Daoy (cell line): ENCODE measurements around the gene TBC1D30. TPM values are rescaled to one million over a fixed set of nuclear protein-coding genes. Genes with fewer than 3 reads are reported as not detected.
"Not testable (repeated sequence)": the region's sequence is repeated elsewhere in the genome, so short reads cannot be mapped to it uniquely, and the experiment has no call there.

Experiments used
- DNase-seq: peaks from one replicate; pipeline ENCODE4 v3.0.0-alpha.2; 2015; ENCODE audit warnings: low read depth
- total RNA-seq: library from RNA; depleted of rRNA; stranded (reverse); fragments of >200 nt; shearing (Covaris generic); gene quantifications from 2 replicates; pipeline ENCODE4 v1.2.3, GENCODE V29; 2014

TBC1D30 gene
- total RNA-seq, 1 experiment from 2014 or later: 13.0 TPM

GRCh38 chr12:64802180-64802775 is 22.2 kb upstream of the TBC1D30 start:
- peak; percentile 62 for DNase-seq

GRCh38 chr12:64806173-64806572 is 18.3 kb upstream of the TBC1D30 start:
- no peak for DNase-seq

DNA sequence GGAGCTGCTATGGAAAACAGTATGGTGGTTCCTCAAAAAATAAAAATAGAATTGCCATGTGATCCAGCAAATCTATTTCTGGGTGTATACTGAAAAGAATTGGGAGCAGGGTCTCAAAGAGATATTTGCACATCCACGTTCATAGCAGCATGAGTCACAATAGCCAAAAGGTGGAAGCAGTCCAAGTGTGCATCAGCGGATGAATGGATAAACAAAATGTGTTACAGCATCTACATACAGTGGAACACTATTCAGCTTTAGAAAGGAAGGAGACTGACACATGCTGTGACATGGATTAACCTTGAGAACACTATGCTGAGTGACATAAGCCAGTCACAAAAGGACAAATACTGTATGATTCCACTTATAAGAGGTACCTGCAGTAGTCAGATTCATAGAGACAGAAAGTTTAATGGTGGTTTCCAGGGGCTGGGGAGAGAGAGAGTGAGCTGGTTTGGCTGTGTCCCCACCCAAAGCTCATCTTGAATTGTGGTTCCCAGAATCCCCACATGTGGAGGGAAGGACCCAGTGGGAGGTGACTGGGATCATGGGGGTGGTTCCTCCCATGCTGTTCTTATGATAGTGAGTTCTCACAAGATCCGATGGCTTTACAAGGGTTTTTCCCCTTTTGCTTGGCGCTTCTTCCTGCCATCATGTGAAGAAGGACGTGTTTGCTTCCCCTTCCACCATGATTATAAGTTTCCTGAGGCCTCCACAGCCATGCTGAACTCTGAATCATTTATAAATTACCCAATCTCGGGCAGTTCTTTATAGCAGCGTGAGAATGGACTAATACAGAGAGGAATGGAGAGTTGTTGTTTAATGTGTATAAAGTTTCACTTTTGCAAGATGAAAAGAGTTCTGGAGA is 17.6 kb upstream of the TBC1D30 start:
- peak; percentile 52 for DNase-seq

GRCh38 chr12:64808110-64808509 is 16.3 kb upstream of the TBC1D30 start:
- no peak for DNase-seq

- no peak for DNase-seq
Measured at GRCh38 chr12:64810831-64811230, 13.6 kb upstream of the TBC1D30 start.

GRCh38 chr12:64813723-64814122 is 10.7 kb upstream of the TBC1D30 start:
- no peak for DNase-seq

GRCh38 chr12:64814432-64814831 is 10.0 kb upstream of the TBC1D30 start:
- DNase-seq: no peak

DNA sequence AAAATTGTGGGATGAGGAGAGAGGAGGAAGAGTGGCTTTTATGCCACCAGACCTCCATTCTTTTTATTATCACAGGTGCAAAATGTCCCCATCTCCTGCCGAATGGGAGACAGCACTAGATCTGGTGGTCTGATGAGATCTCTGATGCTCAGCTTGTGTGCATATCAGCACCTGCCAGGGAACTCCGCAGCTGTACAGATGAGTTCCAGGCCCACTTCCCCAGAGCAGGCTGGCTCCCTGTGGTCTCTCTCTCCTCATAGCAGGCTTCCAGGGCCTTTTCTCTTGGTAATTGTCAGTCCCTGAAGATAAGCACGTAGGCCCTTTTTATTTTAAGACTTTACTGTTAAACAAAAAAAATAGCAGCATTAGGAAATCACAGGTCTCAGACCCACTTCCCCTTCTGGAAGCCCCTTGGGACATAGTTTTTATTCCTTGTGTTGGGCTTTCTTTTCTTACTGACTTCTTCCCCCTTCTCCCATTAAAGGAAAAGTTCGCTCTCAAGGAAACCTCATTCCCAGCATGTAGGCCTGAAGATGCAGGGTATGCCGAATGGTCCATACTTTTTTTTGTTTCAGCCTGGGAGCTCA is 4.5 kb upstream of the TBC1D30 start:
- DNase-seq: no peak

DNA sequence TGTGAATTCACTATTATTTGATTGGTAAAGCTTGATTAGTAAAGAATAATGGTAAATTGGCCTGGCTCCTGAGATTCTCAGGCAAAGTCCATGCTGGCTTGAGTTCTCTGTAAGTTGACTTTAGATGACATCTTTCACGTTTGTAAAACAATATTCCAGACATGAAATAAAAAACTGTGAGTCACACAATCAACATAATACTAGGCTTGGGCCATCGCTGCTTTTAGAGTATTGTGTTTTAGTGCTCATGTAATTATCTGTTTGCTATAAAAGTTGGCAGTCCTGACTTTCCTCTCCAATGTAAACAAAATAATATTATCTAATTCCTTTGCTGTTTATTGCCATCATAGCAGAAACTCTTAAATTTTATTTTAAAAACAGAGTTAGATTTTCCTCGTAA is 3.9 kb upstream of the TBC1D30 start:
- no peak for DNase-seq

- DNase-seq: no peak
Measured at GRCh38 chr12:64821116-64821630, 3.3 kb upstream of the TBC1D30 start.

- DNase-seq: no peak
Measured at GRCh38 chr12:64824130-64824499, 332 bp upstream of the TBC1D30 start.

DNA sequence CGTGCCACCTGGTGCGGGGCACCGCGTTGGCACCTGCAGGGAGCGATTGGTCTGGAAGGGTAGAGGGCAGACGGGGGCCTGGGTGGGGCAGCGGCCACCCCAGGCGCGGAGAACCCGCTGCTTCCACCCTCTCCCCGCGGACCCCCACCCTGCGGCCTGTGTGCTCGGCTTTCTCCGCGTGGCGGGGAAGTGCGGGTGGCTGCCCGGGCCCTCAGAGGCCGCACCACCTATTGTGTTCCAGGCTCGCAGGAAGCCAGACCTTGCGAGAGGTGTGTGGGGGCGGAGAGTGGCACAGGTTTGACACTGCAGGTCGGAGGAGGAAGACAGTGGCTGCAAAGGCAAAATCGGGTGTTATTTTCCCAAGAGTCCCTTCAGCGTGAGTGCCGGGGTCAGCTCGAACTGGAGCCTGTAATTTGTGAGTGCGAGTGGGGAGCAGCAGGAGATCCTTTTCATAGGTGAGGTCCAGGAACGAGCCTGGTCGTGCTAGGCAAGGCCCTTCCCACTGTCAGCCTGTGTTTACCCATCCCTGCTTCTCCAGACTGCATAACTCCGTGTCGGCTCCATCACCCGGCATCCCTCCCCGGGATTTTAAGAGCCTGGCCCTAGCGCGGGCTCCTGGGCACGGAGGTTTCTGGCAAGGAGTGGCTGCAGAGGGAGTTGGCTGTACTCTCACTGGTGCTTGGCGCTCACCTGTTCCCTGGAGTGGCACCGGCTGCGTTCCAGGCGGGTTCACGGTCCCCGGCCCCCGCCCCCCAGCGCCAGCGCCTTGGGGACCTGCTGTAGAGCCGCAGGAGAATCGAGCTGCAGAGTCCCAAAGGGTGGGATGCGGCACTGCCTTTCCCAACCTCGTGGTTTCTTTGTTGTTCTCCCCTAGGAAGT is 935 bp downstream of the TBC1D30 start:
- peak; percentile 5 for DNase-seq

DNA sequence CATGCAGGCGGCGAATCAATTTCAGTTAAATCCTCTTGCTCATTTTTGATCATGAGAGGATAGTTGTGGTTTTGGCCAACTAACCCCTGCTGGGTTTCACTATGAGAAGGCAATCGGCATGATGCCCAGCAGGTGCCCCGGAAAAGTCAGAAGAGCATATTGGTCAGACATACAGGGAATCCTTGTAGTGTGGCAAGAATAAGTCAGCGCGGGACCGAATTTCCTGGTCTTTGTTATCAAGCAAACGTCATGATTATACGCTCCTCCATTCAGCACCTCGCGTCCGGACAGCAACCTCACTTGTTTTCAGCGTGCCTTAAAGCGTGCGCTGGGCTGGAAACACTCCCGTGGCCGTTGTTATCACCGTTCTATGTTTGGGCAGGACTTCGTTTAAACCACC is 1.8 kb downstream of the TBC1D30 start:
- DNase-seq: peak; percentile 79

GRCh38 chr12:64828713-64829112 is 4.3 kb downstream of the TBC1D30 start:
- DNase-seq: no peak

- no peak for DNase-seq
Measured at GRCh38 chr12:64833928-64834327, 9.5 kb downstream of the TBC1D30 start.

DNA sequence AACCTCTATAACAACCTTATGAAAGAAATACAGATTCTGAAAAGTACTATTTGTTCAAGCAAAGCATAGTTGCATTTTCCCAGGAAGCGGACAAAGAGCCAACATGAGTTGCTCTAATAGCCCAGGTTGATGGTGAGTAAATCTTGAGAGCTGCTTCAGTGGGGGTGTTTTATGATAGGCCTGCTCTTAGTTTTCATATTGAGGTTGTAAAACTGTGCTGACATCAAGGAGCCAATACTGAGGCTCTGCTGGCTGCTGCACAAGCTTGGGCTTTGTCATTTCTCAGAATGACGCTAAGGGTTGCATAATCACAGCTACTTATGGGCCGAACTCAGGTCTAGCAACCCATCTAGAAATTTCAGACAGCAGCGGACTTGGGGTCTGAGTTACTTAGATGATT is 11.5 kb downstream of the TBC1D30 start:
- no peak for DNase-seq

DNA sequence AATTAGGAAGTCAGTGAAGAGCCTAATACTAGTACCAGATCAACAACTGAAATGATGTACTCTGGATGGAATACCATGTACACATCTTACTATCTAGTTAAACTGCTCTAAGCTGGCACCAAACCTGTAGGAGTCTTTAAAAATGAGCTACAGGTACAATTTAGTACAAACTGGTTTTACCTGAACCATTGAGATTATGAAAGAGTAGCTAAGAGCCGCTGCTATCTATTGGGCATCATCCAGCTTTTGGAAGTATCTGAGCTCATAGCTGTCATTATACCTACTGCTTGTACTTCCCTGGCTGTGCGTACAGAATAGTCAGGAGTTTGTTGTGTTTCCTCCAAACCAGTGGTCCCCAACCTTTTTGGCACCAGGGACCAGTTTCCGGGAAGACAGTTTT is 12.4 kb downstream of the TBC1D30 start:
- no peak for DNase-seq

- DNase-seq: no peak
Measured at GRCh38 chr12:64837427-64837826, 13.0 kb downstream of the TBC1D30 start.

DNA sequence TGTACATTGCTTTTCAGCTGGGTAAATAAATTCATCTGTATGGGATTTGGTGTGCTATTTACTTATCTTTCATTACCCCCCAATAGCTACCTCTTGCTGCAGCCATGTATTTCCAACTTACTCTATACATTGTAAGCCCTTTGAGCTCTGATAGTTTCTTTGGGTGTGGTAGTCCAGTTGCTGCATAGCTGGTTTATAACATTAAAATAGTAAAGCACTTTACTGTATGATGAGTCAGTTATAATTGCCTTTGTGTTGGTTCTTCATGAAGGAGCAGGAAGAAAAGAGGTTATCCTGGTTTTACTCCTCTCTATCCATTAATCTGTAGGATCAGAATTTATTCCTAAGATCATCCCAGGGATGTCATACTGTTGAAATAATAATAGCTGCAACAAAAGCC is 15.7 kb downstream of the TBC1D30 start:
- DNase-seq: no peak

- DNase-seq: peak; percentile 7
Measured at GRCh38 chr12:64840949-64841717, 16.7 kb downstream of the TBC1D30 start.

DNA sequence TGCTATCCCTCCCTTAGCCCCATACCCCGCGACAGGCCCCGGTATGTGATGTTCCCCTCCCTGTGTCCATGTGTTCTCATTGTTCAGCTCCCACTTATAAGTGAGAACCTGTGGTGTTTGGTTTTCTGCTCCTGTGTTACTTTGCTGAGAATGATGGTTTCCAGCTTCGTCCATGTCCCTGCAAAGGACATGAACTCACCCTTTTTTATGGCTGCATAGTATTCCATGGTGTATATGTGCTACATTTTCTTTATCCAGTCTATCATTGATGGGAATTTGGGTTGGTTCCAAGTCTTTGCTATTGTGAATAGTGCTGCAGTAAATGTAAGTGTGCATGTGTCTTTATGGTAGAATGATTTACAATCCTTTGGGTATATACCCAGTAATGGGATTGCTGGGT is 24.0 kb downstream of the TBC1D30 start:
- DNase-seq: not testable (repeated sequence)
